VCaP (cell line): ENCODE measurements around the gene FHIT.

Source experiments
- H3K27ac ChIP-seq: fragments of 450-650 bp; 2 replicates; pipeline ENCODE4 v1.5.1; 2017
- CTCF ChIP-seq: fragments of 450-650 bp; conservative IDR thresholded peaks from 2 replicates; pipeline ENCODE4 v1.5.1; 2017; ENCODE audit warnings: mild to moderate bottlenecking, moderate library complexity

The FHIT gene

GRCh38 chr3:60079076-60079475 lies 1172.2 kb downstream of the FHIT start:
- H3K27ac ChIP-seq: no peak overlapping the region
- TF ChIP-seq CTCF: no peak

- TF ChIP-seq CTCF: no peak
- no peak overlapping the region for H3K27ac ChIP-seq
These were observed 1174.9 kb downstream of the FHIT start for GRCh38 chr3:60076331-60076730.

- no peak overlapping the region for H3K27ac ChIP-seq
- no peak for TF ChIP-seq CTCF
These were observed 1177.3 kb downstream of the FHIT start for GRCh38 chr3:60073942-60074341.

- TF ChIP-seq CTCF: no peak
- H3K27ac ChIP-seq: no peak overlapping the region
These were observed 1178.0 kb downstream of the FHIT start for GRCh38 chr3:60073228-60073627.

- no peak overlapping the region for H3K27ac ChIP-seq
- TF ChIP-seq CTCF: no peak
These were observed 1180.9 kb downstream of the FHIT start for GRCh38 chr3:60070366-60070765.

GRCh38 chr3:60065227-60065868 lies 1185.9 kb downstream of the FHIT start:
- H3K27ac ChIP-seq: no peak overlapping the region

More at GRCh38 chr3:60065227-60065868, 1185.9 kb downstream of the FHIT start:
- TF ChIP-seq CTCF: no peak
